ENCODE results near the gene CAMSAP2.

Gene CAMSAP2

GRCh38 chr1:200909757-200910239 lies 171.1 kb downstream of the CAMSAP2 start:
- Histone ChIP-seq H2AFZ (ENCODE audit: low read length) (no peak overlapping the region), H3K79me2 (ENCODE audit: insufficient read depth, low read length) (no peaks in the 10 kb centered on the region), H3K36me3 (ENCODE audit: insufficient read depth, low read length) (no peaks in the 10 kb centered on the region), H3K27me3 (ENCODE audit: insufficient read depth, low read length) (no peaks in the 10 kb centered on the region; the same call in 1 of the 2 replicates), H3K4me2 (ENCODE audit: low read length) (no peak overlapping the region), H4K20me1 (ENCODE audit: insufficient read depth, low read length) (no peaks in the 10 kb centered on the region), H3K4me3 (ENCODE audit: low read depth, low read length, poor library complexity, severe bottlenecking) (no peak overlapping the region), H3K9me2 (ENCODE audit: low read depth, low read length) (no peaks in the 10 kb centered on the region), H3K4me1 (ENCODE audit: insufficient read depth, low read length, severe bottlenecking) (no peaks in the 10 kb centered on the region), H3F3A (ENCODE audit: insufficient read depth, low read length) (no peaks in the 10 kb centered on the region), H3K27ac (ENCODE audit: low read depth, low read length, poor library complexity, severe bottlenecking) (no peak overlapping the region), H3K9me3 (ENCODE audit: low read length) (no peaks in the 10 kb centered on the region), H3K9ac (ENCODE audit: low read length) (no peak overlapping the region)
- no peak for TF ChIP-seq CTCF (IDR thresholded peaks at IDR 0.05; ENCODE audit: low read length)
- no peak for TF ChIP-seq EZH2 (IDR thresholded peaks at IDR 0.05; ENCODE audit: borderline replicate concordance, low read length)
